HUES6 (cell line): ENCODE measurements around the gene CENPO.
A peak's percentile ranks its signal among the peaks of the same experiment; 100 is the strongest.

Experiments
- H3K27ac ChIP-seq: 2 replicates; pipeline ENCODE4 v1.7.0; 2013; ENCODE audit warnings: low read depth, mild to moderate bottlenecking, low read length, inconsistent platforms
- H3K27me3 ChIP-seq: 2 replicates; pipeline ENCODE4 v1.6.1; 2013; ENCODE audit warnings: low read length; ENCODE audit not compliant: control insufficient read depth, insufficient read depth
- H3K36me3 ChIP-seq: 2 replicates; pipeline ENCODE4 v1.6.1; 2013; ENCODE audit warnings: low read length; ENCODE audit not compliant: control insufficient read depth, insufficient read depth
- H3K4me1 ChIP-seq: 2 replicates; pipeline ENCODE4 v1.6.1; 2013; ENCODE audit warnings: low read length; ENCODE audit not compliant: control insufficient read depth, insufficient read depth
- H3K4me3 ChIP-seq: 2 replicates; pipeline ENCODE4 v1.5.1; 2013; ENCODE audit warnings: low read depth, low read length
- H3K9ac ChIP-seq: one replicate; pipeline ENCODE4 v1.6.1; 2013; ENCODE audit warnings: mild to moderate bottlenecking, low read length
- H3K9me3 ChIP-seq: 2 replicates; pipeline ENCODE4 v1.6.1; 2013; ENCODE audit warnings: low read depth, low read length; ENCODE audit not compliant: control insufficient read depth, insufficient read depth

The CENPO gene, protein sequence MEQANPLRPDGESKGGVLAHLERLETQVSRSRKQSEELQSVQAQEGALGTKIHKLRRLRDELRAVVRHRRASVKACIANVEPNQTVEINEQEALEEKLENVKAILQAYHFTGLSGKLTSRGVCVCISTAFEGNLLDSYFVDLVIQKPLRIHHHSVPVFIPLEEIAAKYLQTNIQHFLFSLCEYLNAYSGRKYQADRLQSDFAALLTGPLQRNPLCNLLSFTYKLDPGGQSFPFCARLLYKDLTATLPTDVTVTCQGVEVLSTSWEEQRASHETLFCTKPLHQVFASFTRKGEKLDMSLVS

DNA sequence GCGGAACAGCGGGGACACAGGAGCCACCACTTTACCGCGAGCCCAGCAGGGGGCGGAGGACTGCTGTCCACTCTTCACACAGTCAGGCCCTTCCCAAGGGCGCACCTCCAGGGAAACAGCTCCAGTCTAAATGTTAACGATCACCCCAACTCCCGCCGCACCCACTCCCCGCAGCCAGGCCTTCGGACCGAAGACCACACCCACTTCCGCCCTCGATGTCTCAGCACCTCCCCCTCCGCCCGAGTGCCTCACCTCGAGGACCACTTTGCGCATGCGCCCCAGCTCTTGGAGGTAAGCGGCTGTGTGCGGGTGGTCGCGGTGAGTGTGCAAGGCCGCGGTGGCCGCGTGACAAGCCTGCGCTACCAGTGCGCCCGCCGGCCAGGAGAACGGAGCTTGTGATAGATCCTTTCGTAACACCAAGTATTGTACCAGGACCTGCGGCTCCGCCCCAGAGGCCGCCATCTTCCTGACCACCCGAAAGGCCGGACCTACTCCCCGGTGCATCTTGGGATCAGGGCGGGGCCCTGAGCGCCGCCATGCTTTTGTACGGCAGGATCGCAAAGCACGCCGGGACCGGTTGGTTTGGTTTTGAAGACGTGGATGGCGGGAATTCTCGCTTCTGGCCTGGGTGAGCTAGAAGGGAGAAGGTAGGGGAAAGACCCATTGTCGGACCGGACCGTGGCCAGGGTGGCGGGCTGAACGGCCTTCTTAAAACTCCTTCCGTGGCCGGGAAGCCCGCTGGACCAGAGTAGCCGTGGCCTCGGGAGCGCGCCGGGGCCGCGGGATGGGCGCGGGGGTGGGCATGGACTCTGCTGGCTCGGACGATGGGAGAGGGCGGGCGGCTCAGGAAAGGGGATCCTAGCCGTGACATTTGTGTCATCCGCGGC, at the start of gene CENPO, which contains the start of gene PTRHD1:
Gene CENPO, plus strand, starts transcription at position 552 of the 887 bp plus-strand sequence. CDS start 495 bp downstream, outside the sequence.
Gene PTRHD1, minus strand, starts transcription at position 518 of the 887 bp plus-strand sequence. Its CDS starts 14 bp downstream, at position 504.
- Histone ChIP-seq H3K36me3 (peaks cover 36% of the 10 kb centered on the region), H3K27ac (peak within 1 kb of the TSS; percentile 98), H3K4me1 (peaks cover 29% of the 10 kb centered on the region), H3K9me3 (no peaks in the 10 kb centered on the region), H3K4me3 (peak within 1 kb of the TSS; percentile 83), H3K9ac (peak within 1 kb of the TSS; percentile 99), H3K27me3 (no peaks in the 10 kb centered on the region)

DNA sequence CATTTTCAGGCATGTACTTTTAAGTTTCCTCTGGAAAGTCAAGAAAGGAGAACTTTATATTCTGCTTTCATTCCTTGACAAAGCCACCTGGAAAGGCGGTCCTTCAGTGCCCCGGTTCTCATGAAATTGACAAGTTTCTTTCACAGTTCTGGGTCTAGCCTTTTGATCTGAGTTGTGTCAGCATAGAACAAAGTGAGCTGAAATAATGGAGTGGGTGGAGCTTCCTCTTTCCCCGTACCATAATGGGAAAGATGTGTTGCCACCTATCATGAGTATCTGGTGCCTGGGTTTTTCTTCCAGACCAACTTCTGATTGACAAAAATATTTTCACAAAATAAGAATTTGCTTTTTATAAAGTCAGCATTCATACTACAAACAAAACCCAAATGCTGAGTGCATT, 49.3 kb upstream of the CENPO start:
- Histone ChIP-seq H3K36me3 (0 out of 2 replicates have a peak, but pooled peaks cover 3% of the 10 kb centered on the region), H3K27ac (no peak overlapping the region), H3K27me3 (no peaks in the 10 kb centered on the region), H3K4me3 (no peak overlapping the region), H3K9me3 (no peaks in the 10 kb centered on the region), H3K9ac (no peak overlapping the region), H3K4me1 (no peaks in the 10 kb centered on the region)

DNA sequence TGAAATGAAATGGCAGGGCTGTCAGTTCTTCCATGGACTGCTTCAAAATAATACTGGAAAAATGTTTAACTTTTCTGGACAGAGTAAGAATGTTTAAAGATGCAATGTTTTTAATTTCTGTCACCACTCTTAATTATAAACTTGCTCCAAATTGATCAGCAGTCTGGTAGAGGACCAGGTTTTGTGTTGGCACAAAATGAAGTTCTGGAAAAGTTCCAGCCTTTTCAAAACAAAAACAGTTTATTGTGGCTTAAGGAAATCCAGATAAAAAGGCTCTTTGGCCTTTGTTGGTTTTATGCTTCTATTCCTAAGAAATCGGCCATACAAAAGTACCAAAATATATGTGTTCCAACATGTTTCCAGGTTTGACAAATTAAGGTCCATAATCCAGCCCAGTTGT, 48.9 kb upstream of the CENPO start:
- Histone ChIP-seq H3K9me3 (no peaks in the 10 kb centered on the region), H3K4me3 (no peak overlapping the region), H3K36me3 (0 out of 2 replicates have a peak, but pooled peaks cover 3% of the 10 kb centered on the region), H3K27me3 (no peaks in the 10 kb centered on the region), H3K27ac (no peak overlapping the region), H3K4me1 (no peaks in the 10 kb centered on the region), H3K9ac (no peak overlapping the region)

DNA sequence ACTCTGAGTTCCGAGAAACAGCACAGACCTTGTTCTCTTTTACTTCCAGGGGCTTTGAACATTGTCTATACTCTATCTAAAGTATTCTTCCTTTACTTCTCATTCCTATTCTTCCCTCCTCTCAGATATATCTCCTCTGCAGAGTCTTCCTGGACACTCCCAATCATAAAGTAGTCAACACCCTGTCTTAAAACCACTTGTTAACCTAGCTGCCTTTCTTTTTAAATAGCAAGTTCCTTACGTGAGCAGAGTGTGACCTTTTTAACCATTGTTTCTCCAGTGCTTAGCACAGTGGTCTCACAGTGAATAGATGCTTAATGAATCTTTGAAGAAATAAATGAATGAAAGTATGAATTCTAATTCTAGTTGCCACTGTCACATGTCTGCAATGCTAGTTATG, 47.4 kb upstream of the CENPO start:
- Histone ChIP-seq H3K36me3 (0 out of 2 replicates have a peak, but pooled peaks cover 3% of the 10 kb centered on the region), H3K9me3 (no peaks in the 10 kb centered on the region), H3K4me1 (no peaks in the 10 kb centered on the region), H3K4me3 (no peak overlapping the region), H3K27ac (no peak overlapping the region), H3K9ac (no peak overlapping the region), H3K27me3 (no peaks in the 10 kb centered on the region)

- Histone ChIP-seq H3K36me3 (no peaks in the 10 kb centered on the region), H3K27ac (no peak overlapping the region), H3K27me3 (no peaks in the 10 kb centered on the region), H3K9ac (no peak overlapping the region), H3K4me1 (no peaks in the 10 kb centered on the region), H3K4me3 (no peak overlapping the region), H3K9me3 (no peaks in the 10 kb centered on the region)
Measured at GRCh38 chr2:24747299-24747698, 45.9 kb upstream of the CENPO start.

- H3K9ac ChIP-seq: no peak overlapping the region
- H3K4me1 ChIP-seq: no peaks in the 10 kb centered on the region
- H3K27ac ChIP-seq: no peak overlapping the region
- H3K4me3 ChIP-seq: no peak overlapping the region
- H3K9me3 ChIP-seq: no peaks in the 10 kb centered on the region
- no peaks in the 10 kb centered on the region for H3K27me3 ChIP-seq
- no peaks in the 10 kb centered on the region for H3K36me3 ChIP-seq
Measured at GRCh38 chr2:24749069-24749691, 44.0 kb upstream of the CENPO start.

DNA sequence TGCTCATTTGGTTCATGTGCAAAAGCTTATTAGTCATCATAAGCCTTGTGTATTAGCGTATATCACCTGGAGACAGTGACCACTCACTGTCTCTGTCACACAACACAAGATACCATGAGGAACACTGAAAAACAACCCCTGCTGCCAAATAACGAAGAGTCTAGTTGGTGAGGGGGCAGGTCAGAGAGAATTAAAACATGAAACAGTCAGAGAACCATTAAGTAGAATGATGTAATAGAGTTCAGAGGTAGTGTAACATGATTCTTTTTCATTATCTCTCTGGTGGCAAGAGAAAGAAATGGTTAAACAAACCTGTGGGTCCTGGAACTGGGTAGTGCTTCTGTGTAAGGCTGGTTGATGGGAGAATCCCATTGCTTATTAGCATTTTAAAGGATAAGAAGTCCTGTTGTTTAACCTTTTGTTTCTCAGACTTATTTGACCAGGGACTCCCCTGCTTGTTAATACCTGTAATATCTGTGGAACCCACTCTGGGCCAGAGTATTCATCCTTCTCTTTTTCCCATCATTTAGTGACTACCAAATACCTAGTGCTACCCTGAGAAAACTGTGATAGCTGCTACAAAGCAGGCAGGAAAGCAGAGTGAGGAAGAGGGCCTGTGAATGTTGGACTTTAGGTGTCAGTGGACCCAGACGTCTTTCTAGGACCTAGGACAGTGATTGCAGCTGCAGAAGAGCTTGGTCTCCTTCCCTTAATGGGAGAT, 38.1 kb upstream of the CENPO start:
- Histone ChIP-seq H3K4me1 (peaks cover 12% of the 10 kb centered on the region), H3K9ac (no peak overlapping the region), H3K27ac (no peak overlapping the region; the same call in 1 of the 2 replicates), H3K27me3 (no peaks in the 10 kb centered on the region), H3K4me3 (no peak overlapping the region), H3K36me3 (peaks cover 8% of the 10 kb centered on the region; the same call in 1 of the 2 replicates), H3K9me3 (no peaks in the 10 kb centered on the region)

- Histone ChIP-seq H3K27me3 (no peaks in the 10 kb centered on the region), H3K4me3 (no peak overlapping the region), H3K9me3 (no peaks in the 10 kb centered on the region), H3K36me3 (peaks cover 8% of the 10 kb centered on the region; the same call in 1 of the 2 replicates), H3K27ac (no peak overlapping the region), H3K9ac (no peak overlapping the region), H3K4me1 (peaks cover 12% of the 10 kb centered on the region)
Measured at GRCh38 chr2:24756789-24757188, 36.4 kb upstream of the CENPO start.

GRCh38 chr2:24761866-24762265, 31.4 kb upstream of the CENPO start:
- Histone ChIP-seq H3K27ac (no peak overlapping the region), H3K4me1 (no peaks in the 10 kb centered on the region), H3K9ac (no peak overlapping the region), H3K27me3 (no peaks in the 10 kb centered on the region), H3K9me3 (no peaks in the 10 kb centered on the region), H3K4me3 (no peak overlapping the region), H3K36me3 (peaks cover 22% of the 10 kb centered on the region)

DNA sequence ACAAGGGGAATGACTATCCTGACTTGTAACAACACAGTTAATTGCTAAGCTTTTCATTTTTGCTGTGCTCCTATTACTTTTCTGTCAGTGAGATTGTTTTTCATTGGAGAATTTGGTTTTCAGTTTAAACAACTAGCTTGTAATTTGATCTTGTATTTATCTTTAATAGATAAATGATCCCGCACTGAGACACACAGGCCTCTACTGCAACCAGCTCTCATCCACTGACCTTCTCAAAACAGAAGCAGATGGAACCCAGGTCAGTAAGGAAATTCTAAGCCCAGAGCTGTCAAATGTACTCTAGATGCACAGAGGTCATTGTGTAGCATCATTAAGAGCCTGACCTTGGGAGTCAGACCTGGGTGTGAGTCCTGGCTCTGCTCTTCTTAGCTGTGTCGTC, 30.7 kb upstream of the CENPO start:
- Histone ChIP-seq H3K27me3 (no peaks in the 10 kb centered on the region), H3K9me3 (no peaks in the 10 kb centered on the region), H3K4me3 (no peak overlapping the region), H3K4me1 (no peaks in the 10 kb centered on the region), H3K9ac (no peak overlapping the region), H3K27ac (no peak overlapping the region), H3K36me3 (peaks cover 22% of the 10 kb centered on the region)
